ENCODE data around the gene CBARP.

- TF ChIP-seq CTCF (IDR thresholded peaks at IDR 0.05) (no peak), POLR2A (IDR thresholded peaks at IDR 0.05) (no peak)
These were observed 38.8 kb upstream of the CBARP start for GRCh38 chr19:1276628-1277022.
